Activated CD8-positive, alpha-beta T cell treated with anti-CD3 and anti-CD28 coated beads for 36 hours (primary cell): ENCODE data around the gene RAD23B. TPM values are rescaled to one million over a fixed set of nuclear protein-coding genes. Genes with fewer than 3 reads are reported as not detected.

ENCODE experiments used
- ATAC-seq: fragments of 200-7000 bp; cut with Tn5 transposase; one replicate; pipeline ENCODE4 v1.10.0; 2021; ENCODE audit warnings: mild to moderate bottlenecking, moderate library complexity
- CTCF ChIA-PET: fragments of 350-600 bp; sonication (Branson Sonifier 250); formaldehyde crosslinking; loops from one replicate; lab custom pipeline; 2021; ENCODE audit warnings: antibody characterized with exemption; lab: Charles Lee
- POLR2A ChIA-PET: fragments of 350-600 bp; sonication (Branson Sonifier 250); formaldehyde crosslinking; loops from one replicate; lab custom pipeline; 2021; ENCODE audit warnings: antibody characterized with exemption; lab: Charles Lee
- DNase-seq: peaks from one replicate; pipeline ENCODE4 v3.0.0-alpha.2; 2020
- H3K27ac Mint-ChIP-seq: one replicate; pipeline ENCODE4 v1.8.0; 2021; ENCODE audit warnings: mild to moderate bottlenecking, mixed read lengths
- H3K27me3 Mint-ChIP-seq: one replicate; pipeline ENCODE4 v1.8.0; 2021; ENCODE audit warnings: mixed read lengths
- H3K36me3 Mint-ChIP-seq: one replicate; pipeline ENCODE4 v1.8.0; 2021; ENCODE audit warnings: low read depth, mixed read lengths
- H3K4me1 Mint-ChIP-seq: one replicate; pipeline ENCODE4 v1.8.0; 2021; ENCODE audit warnings: low read depth, mixed read lengths
- H3K4me3 Mint-ChIP-seq: one replicate; pipeline ENCODE4 v1.8.0; 2021; ENCODE audit warnings: mild to moderate bottlenecking, moderate library complexity, mixed read lengths
- H3K9me3 Mint-ChIP-seq: one replicate; pipeline ENCODE4 v1.8.0; 2021; ENCODE audit warnings: mixed read lengths
- CTCF ChIP-seq: fragments of 200-600 bp; IDR thresholded peaks from one replicate; pipeline ENCODE4 v1.8.0; 2022; ENCODE audit warnings: antibody characterized with exemption, mild to moderate bottlenecking
- intact Hi-C: fragments of 100-400 bp; cut with micrococcal nuclease; formaldehyde crosslinking; loops from one replicate; pipeline ENCODE4 v1.10.0; 2022
- total RNA-seq, 2 experiments: library from RNA; stranded (reverse); gene quantifications; one replicate each; pipeline ENCODE4 v1.2.3, GENCODE V29; 2021

Gene RAD23B
- total RNA-seq, 2 experiments from 2014 or later: 115 to 117 TPM

DNA sequence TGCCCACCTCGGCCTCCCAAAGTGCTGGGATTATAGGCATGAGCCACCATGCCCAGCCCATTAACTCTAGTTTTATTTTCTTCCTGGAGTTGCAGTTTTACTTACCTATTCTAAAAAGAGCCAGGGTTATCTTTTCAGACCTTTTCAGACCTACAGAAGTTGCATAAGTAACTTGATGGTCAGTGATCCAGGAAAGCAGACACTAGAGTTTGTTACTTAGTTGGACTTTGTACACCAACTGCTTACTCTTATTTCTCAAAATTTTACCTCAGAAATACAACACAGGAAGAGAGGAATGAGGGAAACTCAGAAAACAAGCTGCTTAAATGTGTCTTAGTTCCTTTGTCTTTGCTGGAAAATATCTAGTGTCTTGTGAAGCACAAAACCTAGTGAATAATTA lies 25.4 kb downstream of the RAD23B start:
- H3K9me3 Mint-ChIP-seq: no peaks in the 10 kb centered on the region
- ChIA-PET CTCF (interaction anchor here (1.4 to 1.9 kb wide), 2 partner anchors 9 to 33 kb away, joined by 3 to 6 read pairs; no protein-coding TSS in a partner anchor), POLR2A (interaction anchor here (1.4 kb wide), 1 partner anchor 25 kb away, joined by 4 read pairs; no protein-coding TSS in a partner anchor)
- DNase-seq (no peak), ATAC-seq (no peak)
- no peaks in the 10 kb centered on the region for H3K27me3 Mint-ChIP-seq
- peaks cover 59% of the 10 kb centered on the region for H3K36me3 Mint-ChIP-seq
- intact Hi-C loops: no loop called here
- TF ChIP-seq CTCF: no peak
- no peak overlapping the region for H3K4me3 Mint-ChIP-seq
- peak overlapping the region; percentile 38 for H3K27ac Mint-ChIP-seq
- peaks cover 56% of the 10 kb centered on the region for H3K4me1 Mint-ChIP-seq

DNA sequence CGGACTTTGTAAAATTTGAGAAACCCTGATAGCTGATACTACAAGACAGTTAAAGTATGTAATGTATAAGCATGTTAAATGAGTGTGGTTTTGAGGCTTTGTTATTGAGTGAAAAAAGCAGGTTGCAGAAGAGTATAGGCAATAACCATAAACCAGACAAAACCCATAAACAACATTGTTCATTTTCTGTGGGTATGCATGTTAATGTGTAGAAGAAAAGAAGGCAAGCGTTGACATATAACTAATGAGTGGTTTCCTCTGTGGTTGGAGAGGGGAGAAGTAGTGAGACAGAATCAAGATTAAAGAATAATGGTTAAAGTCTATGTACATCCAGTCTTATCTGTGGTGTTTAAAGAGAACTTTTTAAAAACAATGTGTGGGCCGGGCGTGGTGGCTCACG lies 26.2 kb downstream of the RAD23B start:
- intact Hi-C loops: no loop called here
- Mint-ChIP-seq H3K27ac (peak overlapping the region; percentile 44), H3K27me3 (no peaks in the 10 kb centered on the region), H3K36me3 (peaks cover 64% of the 10 kb centered on the region), H3K4me1 (peaks cover 62% of the 10 kb centered on the region), H3K4me3 (no peak overlapping the region), H3K9me3 (no peaks in the 10 kb centered on the region)
- DNase-seq (no peak), ATAC-seq (peak; percentile 64)
- ChIA-PET CTCF (interaction anchor here (1.4 to 1.9 kb wide), 2 partner anchors 10 to 32 kb away, joined by 3 to 6 read pairs; no protein-coding TSS in a partner anchor), POLR2A (interaction anchor here (1.4 kb wide), 1 partner anchor 26 kb away, joined by 4 read pairs; no protein-coding TSS in a partner anchor)
- TF ChIP-seq CTCF: no peak

GRCh38 chr9:107312376-107313050 lies 29.4 kb downstream of the RAD23B start:
- DNase-seq: no peak
- no peak overlapping the region for H3K27ac Mint-ChIP-seq
- ATAC-seq: no peak
- peaks cover 69% of the 10 kb centered on the region for H3K4me1 Mint-ChIP-seq
- no peak for TF ChIP-seq CTCF
- POLR2A ChIA-PET: no interaction called here
- no peak overlapping the region for H3K4me3 Mint-ChIP-seq
- intact Hi-C loops: no loop called here
- CTCF ChIA-PET: interaction anchor here (1.0 to 1.5 kb wide), 2 partner anchors 11 to 29 kb away, joined by 3 to 4 read pairs; no protein-coding TSS in a partner anchor
- H3K36me3 Mint-ChIP-seq: peaks cover 72% of the 10 kb centered on the region
- no peaks in the 10 kb centered on the region for H3K9me3 Mint-ChIP-seq
- H3K27me3 Mint-ChIP-seq: no peaks in the 10 kb centered on the region

DNA sequence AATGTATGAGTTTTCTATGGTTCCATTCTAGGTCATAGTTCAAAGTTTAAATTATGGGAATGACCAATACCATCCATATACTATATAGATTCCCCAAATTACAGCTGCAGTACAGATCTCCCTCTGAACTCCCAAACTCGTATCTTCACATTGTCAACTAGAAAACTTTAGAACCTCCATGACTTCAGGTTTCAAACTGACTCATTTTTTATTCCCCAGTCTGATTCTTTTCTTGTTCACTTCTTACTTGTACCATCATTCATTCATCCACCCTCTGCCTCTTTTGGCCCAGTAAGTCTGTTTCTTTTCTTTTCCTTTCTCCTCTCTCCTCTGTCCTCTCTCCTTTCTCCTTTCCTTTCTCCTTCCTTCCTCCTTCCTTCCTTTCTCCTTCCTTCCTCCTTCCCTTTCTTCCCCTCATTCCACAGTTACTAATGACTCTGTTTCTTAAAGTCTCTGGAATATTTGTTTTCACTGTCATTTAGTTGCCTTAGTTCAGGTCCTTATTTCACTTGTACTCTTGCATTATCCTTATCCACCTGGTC lies 30.5 kb downstream of the RAD23B start:
- no peaks in the 10 kb centered on the region for H3K9me3 Mint-ChIP-seq
- DNase-seq: no peak
- ATAC-seq: no peak
- intact Hi-C loops: no loop called here
- H3K4me1 Mint-ChIP-seq: peaks cover 66% of the 10 kb centered on the region
- TF ChIP-seq CTCF: no peak
- CTCF ChIA-PET: interaction anchor here (1.2 kb wide), 1 partner anchor 9 kb away, joined by 3 read pairs; no protein-coding TSS in a partner anchor
- peaks cover 75% of the 10 kb centered on the region for H3K36me3 Mint-ChIP-seq
- H3K27ac Mint-ChIP-seq: peak overlapping the region; percentile 37
- H3K4me3 Mint-ChIP-seq: no peak overlapping the region
- no peaks in the 10 kb centered on the region for H3K27me3 Mint-ChIP-seq
- POLR2A ChIA-PET: no interaction called here

GRCh38 chr9:107314763-107315162 lies 31.7 kb downstream of the RAD23B start:
- Mint-ChIP-seq H3K27ac (peak overlapping the region; percentile 23), H3K9me3 (no peaks in the 10 kb centered on the region), H3K4me3 (no peak overlapping the region), H3K4me1 (peaks cover 57% of the 10 kb centered on the region), H3K36me3 (peaks cover 72% of the 10 kb centered on the region), H3K27me3 (no peaks in the 10 kb centered on the region)
- DNase-seq (no peak), ATAC-seq (no peak)
- intact Hi-C loops: no loop called here
- POLR2A ChIA-PET: no interaction called here
- CTCF ChIA-PET: interaction anchor here (0.6 to 1.4 kb wide), 2 partner anchors 27 to 158 kb away, joined by 3 read pairs; no protein-coding TSS in a partner anchor
- TF ChIP-seq CTCF: no peak
